Measurements from ENCODE around the gene CD99L2. TPM values are rescaled to one million over a fixed set of nuclear protein-coding genes. Genes with fewer than 3 reads are reported as not detected.

CD99L2 gene
- total RNA-seq, 1 experiment from 2014 or later = 7.3 TPM

DNA sequence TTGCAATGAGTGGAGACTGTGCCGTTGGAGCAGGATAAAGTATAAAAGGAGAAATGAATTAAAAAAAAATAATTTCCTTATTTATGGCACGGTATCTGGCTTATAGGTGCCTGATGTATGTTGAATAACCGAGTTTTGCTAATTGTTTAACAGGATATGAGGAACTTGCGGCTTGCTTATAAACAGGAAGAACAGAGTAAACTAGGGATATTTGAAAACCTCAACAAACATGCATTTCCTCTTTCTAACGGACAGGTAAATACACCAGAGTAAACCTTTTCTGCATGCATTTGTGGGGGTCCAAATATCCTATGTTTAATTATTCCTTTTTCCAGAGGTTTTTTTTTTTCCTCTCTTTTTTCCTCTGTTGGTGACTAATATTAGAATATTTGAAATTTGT, 168.5 kb downstream of the CD99L2 start:
- Histone ChIP-seq H4K8ac (replicated peaks; ENCODE audit: insufficient read length, low read depth, low read length) (no peak overlapping the region), H3K9ac (ENCODE audit: extremely low read depth, insufficient read length, low read length) (no peak overlapping the region), H2BK5ac (ENCODE audit: insufficient read length, low read length) (no peak overlapping the region), H3K27ac (ENCODE audit: insufficient read length, low read depth, low read length) (no peak overlapping the region), H3K79me1 (ENCODE audit: insufficient read depth, low read depth, low read length, poor library complexity, severe bottlenecking) (no peaks in the 10 kb centered on the region), H3K4ac (ENCODE audit: low read depth, low read length) (no peak overlapping the region), H3K4me2 (ENCODE audit: insufficient read depth, insufficient read length, low read length) (no peak overlapping the region), H2BK20ac (ENCODE audit: low read depth, low read length, poor library complexity, severe bottlenecking) (no peak overlapping the region), H2AK5ac (ENCODE audit: insufficient read length, low read length) (no peak overlapping the region), H3K79me2 (ENCODE audit: insufficient read depth, low read length) (peaks cover 1% of the 10 kb centered on the region; the same call in 1 of the 2 replicates), H3K4me1 (ENCODE audit: insufficient read depth, low read length) (peaks cover 2% of the 10 kb centered on the region; the same call in 1 of the 2 replicates), H3K23me2 (ENCODE audit: insufficient read length, low read depth, low read length, poor library complexity, severe bottlenecking) (no peaks in the 10 kb centered on the region), H2BK15ac (ENCODE audit: low read depth, low read length) (no peak overlapping the region), H3K23ac (ENCODE audit: insufficient read length, low read depth, low read length) (no peak overlapping the region), H3K27me3 (ENCODE audit: insufficient read depth, low read length) (no peaks in the 10 kb centered on the region), H3K14ac (ENCODE audit: insufficient read depth, low read length) (no peak overlapping the region), H4K5ac (ENCODE audit: insufficient read length, low read depth, low read length) (no peak overlapping the region), H2BK120ac (ENCODE audit: low read depth, low read length, poor library complexity, severe bottlenecking) (no peak overlapping the region), H4K20me1 (ENCODE audit: control insufficient read depth, insufficient read depth, insufficient read length) (no peaks in the 10 kb centered on the region), H3K18ac (ENCODE audit: insufficient read length, low read depth, low read length) (no peak overlapping the region), H3T11ph (ENCODE audit: low read length) (no peak overlapping the region), H2AFZ (ENCODE audit: low read length) (no peak overlapping the region), H3K56ac (ENCODE audit: insufficient read length, low read depth, low read length) (no peak overlapping the region), H3K9me3 (ENCODE audit: control insufficient read depth, low read depth, low read length) (no peaks in the 10 kb centered on the region), H4K91ac (ENCODE audit: insufficient read length, low read depth, low read length) (no peak overlapping the region), H2BK12ac (ENCODE audit: insufficient read length, low read depth, low read length) (no peak overlapping the region)
- Mint-ChIP-seq H3K4me1 (peaks cover 2 to 4% of the 10 kb centered on the region in 2 experiments; a peak in 3 of 4 replicates), H3K36me3 (ENCODE audit: insufficient read depth in 1 of 3, low read depth in 3 of 3) (peaks cover 5 to 46% (median 18%) of the 10 kb centered on the region in 3 experiments; a peak in 6 of 7 replicates), H3K27ac (no peak overlapping the region), H3K4me3 (no peak overlapping the region), H3K9me3 (peaks cover 46 to 67% of the 10 kb centered on the region in 2 experiments), H3K27me3 (ENCODE audit: low read depth) (no peaks in the 10 kb centered on the region)
- no peak for TF ChIP-seq CTCF (conservative IDR thresholded peaks at IDR 0.05)
- no CpG with 5 or more reads among the region's 5 CpGs for WGBS (ENCODE audit: extremely low coverage, insufficient read length, low lambda C conversion rate)
- no peak for DNase-seq
